ENCODE data around the gene TEX38.

GRCh38 chr1:46665983-46666382 is 5.7 kb upstream of the TEX38 start:
- no peak for TF ChIP-seq CTCF (conservative IDR thresholded peaks at IDR 0.05)
- TF ChIP-seq ZFX (IDR thresholded peaks at IDR 0.05): no peak

Data from C4-2B (cell line).